GM19193 (cell line): ENCODE results near the gene CHRNB2.

ENCODE experiments used
- POLR2A ChIP-seq: IDR thresholded peaks from 4 replicates; pipeline ENCODE4 v1.6.1; 2011; ENCODE audit not compliant: insufficient read depth, insufficient read length; ENCODE audit errors: extremely low read depth

The CHRNB2 gene

GRCh38 chr1:154584267-154584994 lies 16.9 kb downstream of the CHRNB2 start:
- TF ChIP-seq POLR2A: no peak

DNA sequence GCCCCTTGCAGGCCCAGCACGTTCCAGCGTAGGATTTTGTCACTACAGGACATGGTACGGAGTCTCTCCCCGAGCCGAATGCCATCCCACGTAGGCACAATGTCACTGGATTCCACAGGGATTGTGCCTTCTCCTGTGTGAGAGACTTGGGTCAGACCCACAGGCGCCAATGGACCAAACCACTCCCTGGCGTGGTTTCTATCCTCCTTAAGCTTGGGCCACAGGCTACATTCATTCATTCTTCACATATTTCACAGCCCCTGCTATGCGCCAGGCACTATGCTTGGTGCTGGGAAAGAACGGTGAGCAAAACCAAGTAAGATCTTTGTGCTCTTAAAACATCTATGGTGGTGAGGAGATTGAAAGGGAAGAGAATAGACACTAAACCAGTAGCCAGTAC lies 18.7 kb downstream of the CHRNB2 start:
- TF ChIP-seq POLR2A: no peak

- TF ChIP-seq POLR2A: no peak
These were observed 19.1 kb downstream of the CHRNB2 start for GRCh38 chr1:154586641-154587040.

DNA sequence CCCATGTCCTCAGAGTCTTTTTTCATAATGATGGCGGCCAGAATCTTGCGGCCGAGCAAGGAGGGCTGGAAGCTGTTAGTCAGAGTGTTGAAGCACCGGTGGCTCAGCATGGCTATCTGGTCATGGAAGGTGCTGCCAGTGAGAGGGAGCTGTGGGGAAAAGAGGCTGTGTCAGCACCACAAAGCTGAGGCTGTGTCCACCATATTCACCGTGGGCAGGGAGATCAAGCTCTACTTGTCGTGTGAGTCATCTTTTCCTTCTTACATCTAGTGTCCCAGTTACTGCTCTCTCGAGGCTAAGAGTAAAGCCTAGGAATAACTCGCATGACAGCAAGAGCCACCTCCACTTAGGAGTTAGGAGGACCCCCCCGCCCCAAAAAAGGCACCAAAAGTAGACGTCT lies 22.2 kb downstream of the CHRNB2 start:
- peak; percentile 33 for TF ChIP-seq POLR2A

- no peak for TF ChIP-seq POLR2A
These were observed 23.2 kb downstream of the CHRNB2 start for GRCh38 chr1:154590756-154591155.

DNA sequence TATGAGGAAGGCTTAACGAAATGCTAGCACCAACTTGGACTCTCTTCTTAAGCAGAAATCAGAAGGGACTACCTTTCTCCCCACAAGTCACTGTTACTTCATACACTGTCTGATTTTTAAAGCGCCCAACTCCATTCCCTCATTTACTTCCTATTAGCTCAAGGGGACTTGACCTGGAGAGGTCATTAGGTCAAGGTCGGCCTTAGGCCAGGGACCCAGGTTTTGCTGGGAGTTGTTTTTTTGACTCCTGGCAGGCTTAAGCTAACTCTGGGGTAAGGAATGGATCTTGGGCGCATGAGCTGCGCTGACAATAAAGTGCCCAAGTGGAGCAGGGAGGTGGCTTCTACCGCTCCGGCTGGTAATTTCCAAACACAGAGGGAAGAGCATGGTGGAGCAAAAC lies 23.6 kb downstream of the CHRNB2 start:
- TF ChIP-seq POLR2A: no peak

DNA sequence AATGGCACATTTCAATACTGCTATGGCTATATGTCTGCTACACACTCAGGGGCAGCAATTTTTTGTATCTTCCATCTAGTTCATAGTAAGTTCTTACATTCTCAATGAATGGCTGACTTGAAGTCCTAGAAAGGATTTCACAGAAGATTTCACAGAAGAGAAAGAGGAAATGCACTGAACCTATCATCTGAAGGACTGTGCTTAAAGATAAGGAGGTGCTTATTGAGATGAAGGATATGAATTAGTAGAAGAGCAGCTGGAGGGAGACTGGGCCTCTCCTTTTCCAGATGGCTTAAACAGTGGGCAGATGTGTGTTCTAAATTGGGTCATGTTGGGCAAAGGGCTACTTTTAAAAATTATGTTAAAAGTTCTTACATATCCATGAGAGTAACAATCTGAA lies 25.8 kb downstream of the CHRNB2 start:
- TF ChIP-seq POLR2A: no peak

- no peak for TF ChIP-seq POLR2A
These were observed 27.2 kb downstream of the CHRNB2 start for GRCh38 chr1:154594811-154595210.

GRCh38 chr1:154595621-154596020 lies 28.0 kb downstream of the CHRNB2 start:
- no peak for TF ChIP-seq POLR2A

GRCh38 chr1:154598871-154599635 lies 31.5 kb downstream of the CHRNB2 start:
- TF ChIP-seq POLR2A: no peak

- TF ChIP-seq POLR2A: no peak
These were observed 32.1 kb downstream of the CHRNB2 start for GRCh38 chr1:154599658-154600057.

DNA sequence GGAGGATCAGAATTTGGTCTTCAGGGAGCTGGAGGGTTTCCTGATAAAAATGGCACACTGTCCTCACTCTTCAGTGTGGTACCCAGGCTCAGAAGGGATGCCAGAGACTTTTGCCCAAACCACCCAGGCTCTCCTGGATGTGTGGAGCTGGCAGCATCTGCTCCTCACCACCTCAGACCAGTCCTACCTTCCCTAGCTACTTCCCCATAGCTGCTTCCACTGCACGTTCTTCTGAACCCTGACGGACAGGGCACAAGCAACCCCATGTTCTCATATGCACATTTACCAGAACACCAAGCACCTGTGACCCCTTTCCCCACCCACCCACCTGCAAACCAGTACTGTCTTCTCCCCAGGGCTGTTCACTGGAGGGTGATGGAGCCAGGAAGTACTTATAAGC lies 35.7 kb downstream of the CHRNB2 start:
- TF ChIP-seq POLR2A: no peak

DNA sequence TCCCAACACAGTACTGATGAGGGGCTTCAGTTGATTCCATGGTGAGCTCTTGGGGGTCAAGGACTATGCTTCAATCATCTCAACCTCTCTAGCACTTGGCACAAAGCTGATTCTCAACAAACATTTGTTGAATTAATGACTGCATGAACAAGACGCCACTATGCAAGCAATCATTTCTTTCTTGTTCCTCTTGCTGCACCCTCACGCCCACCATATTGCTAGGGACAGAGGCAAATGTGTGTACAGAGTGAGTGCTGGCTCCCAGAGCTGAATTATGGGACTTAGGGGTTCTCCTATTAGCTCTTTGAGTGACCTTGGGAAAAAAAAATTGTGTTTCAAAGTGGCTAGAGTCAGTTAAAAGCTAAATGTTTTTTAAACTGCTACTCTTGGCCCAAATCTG lies 38.0 kb downstream of the CHRNB2 start:
- no peak for TF ChIP-seq POLR2A

GRCh38 chr1:154607106-154607608 lies 39.6 kb downstream of the CHRNB2 start:
- TF ChIP-seq POLR2A: no peak

- peak; percentile 85 for TF ChIP-seq POLR2A
These were observed 40.2 kb downstream of the CHRNB2 start, which contains the start of gene ADAR for GRCh38 chr1:154607609-154608396. Gene ADAR (minus strand): TSS chr1:154608186. CDS start chr1:154608006, 180 bp downstream.
